ENCODE measurements around the gene OR6K3. TPM values are rescaled to one million over a fixed set of nuclear protein-coding genes. Genes with fewer than 3 reads are reported as not detected.
"Not testable (repeated sequence)": the region's sequence is repeated elsewhere in the genome, so short reads cannot be mapped to it uniquely, and the experiment has no call there.

The OR6K3 gene
- total and polyA plus RNA-seq, 2 donors: not detected

GRCh38 chr1:158706096-158706495 lies 14.4 kb downstream of the OR6K3 start:
- 85% methylated on average over 2 of the region's 2 CpGs for WGBS
- no peak overlapping the region for H3K27ac ChIP-seq (ENCODE audit: low read depth)
- no peaks in the 10 kb centered on the region for H3K4me1 ChIP-seq (ENCODE audit: insufficient read depth)
- H3K36me3 ChIP-seq (ENCODE audit: insufficient read depth): no peaks in the 10 kb centered on the region
- no peak for DNase-seq (ENCODE audit: extremely low spot score)
- no peak overlapping the region for H3K4me3 ChIP-seq (ENCODE audit: low read depth, low read length)

GRCh38 chr1:158700552-158700951 lies 20.0 kb downstream of the OR6K3 start, which contains the start of gene OR6K2:
Gene OR6K2 (minus strand): TSS chr1:158700652. CDS start chr1:158700652, 0 bp downstream.
- H3K4me3 ChIP-seq (ENCODE audit: low read depth, low read length): no peak within 1 kb of the TSS
- 86% methylated on average over 4 of the region's 4 CpGs for WGBS
- no peaks in the 10 kb centered on the region for H3K4me1 ChIP-seq (ENCODE audit: insufficient read depth)
- no peak for DNase-seq (ENCODE audit: extremely low spot score)
- no peak within 1 kb of the TSS for H3K27ac ChIP-seq (ENCODE audit: low read depth)
- no peaks in the 10 kb centered on the region for H3K36me3 ChIP-seq (ENCODE audit: insufficient read depth)

- no peaks in the 10 kb centered on the region for H3K4me1 ChIP-seq (ENCODE audit: insufficient read depth)
- WGBS: 80% methylated on average over 2 of the region's 2 CpGs
- no peaks in the 10 kb centered on the region for H3K36me3 ChIP-seq (ENCODE audit: insufficient read depth)
- H3K4me3 ChIP-seq (ENCODE audit: low read depth, low read length): no peak overlapping the region
- no peak overlapping the region for H3K27ac ChIP-seq (ENCODE audit: low read depth)
- DNase-seq (ENCODE audit: extremely low spot score): no peak
Measured at GRCh38 chr1:158694596-158694995, 25.9 kb downstream of the OR6K3 start.

GRCh38 chr1:158692356-158692755 lies 28.2 kb downstream of the OR6K3 start:
- DNase-seq (ENCODE audit: extremely low spot score): no peak
- H3K27ac ChIP-seq (ENCODE audit: low read depth): no peak overlapping the region
- H3K4me3 ChIP-seq (ENCODE audit: low read depth, low read length): no peak overlapping the region
- H3K4me1 ChIP-seq (ENCODE audit: insufficient read depth): no peaks in the 10 kb centered on the region
- H3K36me3 ChIP-seq (ENCODE audit: insufficient read depth): no peaks in the 10 kb centered on the region

GRCh38 chr1:158691907-158692306 lies 28.6 kb downstream of the OR6K3 start:
- Histone ChIP-seq H3K4me3 (ENCODE audit: low read depth, low read length) (no peak overlapping the region), H3K36me3 (ENCODE audit: insufficient read depth) (no peaks in the 10 kb centered on the region), H3K27ac (ENCODE audit: low read depth) (no peak overlapping the region), H3K4me1 (ENCODE audit: insufficient read depth) (no peaks in the 10 kb centered on the region)
- no peak for DNase-seq (ENCODE audit: extremely low spot score)

- H3K4me1 ChIP-seq (ENCODE audit: insufficient read depth); H3K4me3 ChIP-seq (ENCODE audit: low read depth, low read length); H3K27ac ChIP-seq (ENCODE audit: low read depth); DNase-seq (ENCODE audit: extremely low spot score); H3K36me3 ChIP-seq (ENCODE audit: insufficient read depth): not testable (repeated sequence)
- WGBS: 54% methylated on average over 1 of the region's 1 CpG
Measured at GRCh38 chr1:158691149-158691548, 29.4 kb downstream of the OR6K3 start.

- Histone ChIP-seq H3K36me3 (ENCODE audit: insufficient read depth) (no peaks in the 10 kb centered on the region), H3K27ac (ENCODE audit: low read depth) (no peak overlapping the region), H3K4me3 (ENCODE audit: low read depth, low read length) (no peak overlapping the region), H3K4me1 (ENCODE audit: insufficient read depth) (no peaks in the 10 kb centered on the region)
- no peak for DNase-seq (ENCODE audit: extremely low spot score)
Measured at GRCh38 chr1:158689875-158690274, 30.6 kb downstream of the OR6K3 start.

- 43% methylated on average over 1 of the region's 1 CpG for WGBS
- no peak for DNase-seq (ENCODE audit: extremely low spot score)
- Histone ChIP-seq H3K27ac (ENCODE audit: low read depth) (no peak overlapping the region), H3K4me1 (ENCODE audit: insufficient read depth) (no peaks in the 10 kb centered on the region), H3K36me3 (ENCODE audit: insufficient read depth) (no peaks in the 10 kb centered on the region), H3K4me3 (ENCODE audit: low read depth, low read length) (no peak overlapping the region)
Measured at GRCh38 chr1:158689110-158689509, 31.4 kb downstream of the OR6K3 start.

GRCh38 chr1:158688343-158688742 lies 32.2 kb downstream of the OR6K3 start:
- H3K4me1 ChIP-seq (ENCODE audit: insufficient read depth); H3K36me3 ChIP-seq (ENCODE audit: insufficient read depth); H3K4me3 ChIP-seq (ENCODE audit: low read depth, low read length); DNase-seq (ENCODE audit: extremely low spot score); H3K27ac ChIP-seq (ENCODE audit: low read depth): not testable (repeated sequence)
- 90% methylated on average over 1 of the region's 1 CpG for WGBS

- no peaks in the 10 kb centered on the region for H3K36me3 ChIP-seq (ENCODE audit: insufficient read depth)
- no peaks in the 10 kb centered on the region for H3K4me1 ChIP-seq (ENCODE audit: insufficient read depth)
- DNase-seq (ENCODE audit: extremely low spot score): no peak
- no peak overlapping the region for H3K4me3 ChIP-seq (ENCODE audit: low read depth, low read length)
- H3K27ac ChIP-seq (ENCODE audit: low read depth): no peak overlapping the region
Measured at GRCh38 chr1:158687037-158687436, 33.5 kb downstream of the OR6K3 start.

- Histone ChIP-seq H3K4me1 (ENCODE audit: insufficient read depth) (no peaks in the 10 kb centered on the region), H3K27ac (ENCODE audit: low read depth) (no peak within 1 kb of the TSS), H3K36me3 (ENCODE audit: insufficient read depth) (no peaks in the 10 kb centered on the region), H3K4me3 (ENCODE audit: low read depth, low read length) (no peak within 1 kb of the TSS)
- DNase-seq (ENCODE audit: extremely low spot score): no peak
- 67% methylated on average over 7 of the region's 7 CpGs for WGBS
Measured at GRCh38 chr1:158686111-158687009, 34.2 kb downstream of the OR6K3 start, which contains the start of gene SPTA1. Gene SPTA1 (minus strand): TSS chr1:158686715. CDS start chr1:158686517, 198 bp downstream.

GRCh38 chr1:158685085-158685484 lies 35.4 kb downstream of the OR6K3 start:
- H3K4me3 ChIP-seq (ENCODE audit: low read depth, low read length): no peak overlapping the region
- no peaks in the 10 kb centered on the region for H3K4me1 ChIP-seq (ENCODE audit: insufficient read depth)
- H3K36me3 ChIP-seq (ENCODE audit: insufficient read depth): no peaks in the 10 kb centered on the region
- no peak for DNase-seq (ENCODE audit: extremely low spot score)
- WGBS: 73% methylated on average over 7 of the region's 7 CpGs
- no peak overlapping the region for H3K27ac ChIP-seq (ENCODE audit: low read depth)

GRCh38 chr1:158681606-158682005 lies 38.9 kb downstream of the OR6K3 start:
- Histone ChIP-seq H3K4me1 (ENCODE audit: insufficient read depth) (no peaks in the 10 kb centered on the region), H3K4me3 (ENCODE audit: low read depth, low read length) (no peak overlapping the region), H3K27ac (ENCODE audit: low read depth) (no peak overlapping the region), H3K36me3 (ENCODE audit: insufficient read depth) (no peaks in the 10 kb centered on the region)
- WGBS: 92% methylated on average over 2 of the region's 2 CpGs
- no peak for DNase-seq (ENCODE audit: extremely low spot score)

GRCh38 chr1:158679289-158679688 lies 41.2 kb downstream of the OR6K3 start:
- H3K4me1 ChIP-seq (ENCODE audit: insufficient read depth): no peaks in the 10 kb centered on the region
- H3K27ac ChIP-seq (ENCODE audit: low read depth): no peak overlapping the region
- H3K4me3 ChIP-seq (ENCODE audit: low read depth, low read length): no peak overlapping the region
- no peak for DNase-seq (ENCODE audit: extremely low spot score)
- no peaks in the 10 kb centered on the region for H3K36me3 ChIP-seq (ENCODE audit: insufficient read depth)
- 90% methylated on average over 1 of the region's 1 CpG for WGBS
